Stimulated activated CD8-positive, alpha-beta memory T cell treated with anti-CD3 and anti-CD28 coated beads, Interleukin-2, amount 100 ng/mL, for 48 hours (primary cell): ENCODE data around the gene ANKRD29.
"Not testable (repeated sequence)": the region's sequence is repeated elsewhere in the genome, so short reads cannot be mapped to it uniquely, and the experiment has no call there.

Experiments
- DNase-seq, 2 donors: peaks; one replicate each; pipeline ENCODE4 v3.0.0-alpha.2; 2020; ENCODE audit warnings: low read depth in 2 of 2

ANKRD29 gene

DNA sequence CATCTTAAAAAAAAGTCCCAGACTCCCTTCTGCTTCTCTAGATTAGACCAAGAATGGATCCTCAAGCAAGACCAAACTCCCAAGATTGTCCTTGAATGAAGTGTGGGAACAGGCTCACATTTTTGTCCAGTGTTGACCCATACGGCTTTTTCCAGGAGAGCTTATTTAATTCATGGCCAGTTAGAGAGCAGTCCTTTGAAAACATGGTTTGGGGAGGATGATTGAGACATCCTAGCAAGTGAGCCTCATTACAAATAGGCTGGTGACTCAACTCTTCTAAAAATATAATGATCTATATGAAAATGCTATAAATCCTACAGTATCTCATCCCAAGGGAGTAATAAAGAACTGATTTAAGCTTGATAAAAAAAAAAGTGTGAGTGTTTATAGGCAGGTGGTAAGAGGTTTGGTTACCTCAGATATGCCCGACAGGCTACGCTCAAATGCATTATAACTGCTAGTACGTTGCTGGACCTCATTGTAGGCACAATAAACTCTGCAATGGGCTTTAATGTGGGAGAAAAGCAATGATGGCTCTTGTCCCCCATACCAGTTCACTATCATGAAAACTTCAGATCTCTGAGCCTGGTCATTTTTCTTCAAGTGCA lies 17.0 kb downstream of the ANKRD29 start:
- no peak for DNase-seq

GRCh38 chr18:23643815-23644490 lies 18.8 kb downstream of the ANKRD29 start:
- no peak for DNase-seq

DNA sequence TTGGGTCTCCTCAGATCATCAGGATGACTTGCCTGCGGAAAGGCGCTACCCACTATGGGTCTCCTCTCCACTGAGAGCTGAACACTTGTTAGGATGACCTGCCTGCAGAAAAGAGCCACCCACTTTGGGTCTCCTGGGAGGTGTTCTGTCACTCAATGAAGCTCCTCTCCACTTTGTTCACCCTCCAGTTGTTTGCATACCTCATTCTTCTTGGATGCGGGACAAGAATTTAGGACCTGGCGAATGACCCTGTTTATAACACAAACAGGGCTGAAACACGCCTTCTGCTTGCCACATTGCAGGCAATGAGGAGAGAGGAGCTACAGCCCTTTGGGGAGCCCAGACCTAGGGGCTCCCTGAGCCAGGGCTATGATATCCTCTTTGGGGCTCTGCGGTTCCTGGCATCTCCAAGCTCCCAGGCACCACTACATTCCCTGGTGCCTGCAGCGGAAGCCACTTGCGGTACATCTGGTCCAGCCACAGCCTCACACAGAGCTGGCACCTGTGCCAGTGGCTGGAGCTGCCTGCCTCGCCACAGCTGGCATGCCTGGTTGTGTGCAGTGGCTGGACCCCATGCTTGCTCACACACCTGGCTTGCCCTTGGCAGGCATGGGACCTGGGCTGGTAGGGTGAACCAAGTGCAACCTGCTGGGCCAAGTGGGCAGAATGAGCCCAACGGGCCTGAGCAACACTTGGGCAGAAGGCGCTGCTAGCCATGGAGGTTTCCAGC lies 20.6 kb downstream of the ANKRD29 start:
- no peak for DNase-seq

DNA sequence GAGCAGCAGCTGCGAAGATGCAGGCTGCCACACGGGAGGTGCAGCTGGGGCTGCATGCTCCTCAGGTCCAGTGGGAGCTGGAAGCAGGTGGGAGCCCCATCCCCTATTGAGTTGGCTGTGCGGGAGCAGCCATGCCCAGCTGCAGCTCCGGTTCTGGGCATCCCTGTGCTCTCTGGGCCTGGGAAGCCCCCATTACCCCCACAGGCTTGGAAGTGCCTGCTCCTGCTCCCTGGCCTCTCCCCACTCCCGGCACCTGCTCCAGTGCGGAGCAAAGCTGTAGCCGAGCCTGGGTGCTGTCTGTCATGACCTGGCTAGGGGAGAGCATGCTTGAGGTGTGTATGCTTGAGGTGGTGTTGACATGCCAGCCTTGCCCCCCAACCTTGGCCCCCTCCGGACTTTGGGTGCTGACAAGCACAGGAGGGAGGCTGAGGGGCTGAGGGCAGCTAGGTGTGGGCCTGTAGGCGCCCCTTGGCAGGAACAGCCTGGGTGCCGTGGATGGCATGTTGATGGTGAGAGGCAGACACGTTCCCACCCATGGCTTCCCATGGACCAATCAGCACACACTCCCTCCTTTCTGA lies 21.5 kb downstream of the ANKRD29 start:
- DNase-seq: no peak

DNA sequence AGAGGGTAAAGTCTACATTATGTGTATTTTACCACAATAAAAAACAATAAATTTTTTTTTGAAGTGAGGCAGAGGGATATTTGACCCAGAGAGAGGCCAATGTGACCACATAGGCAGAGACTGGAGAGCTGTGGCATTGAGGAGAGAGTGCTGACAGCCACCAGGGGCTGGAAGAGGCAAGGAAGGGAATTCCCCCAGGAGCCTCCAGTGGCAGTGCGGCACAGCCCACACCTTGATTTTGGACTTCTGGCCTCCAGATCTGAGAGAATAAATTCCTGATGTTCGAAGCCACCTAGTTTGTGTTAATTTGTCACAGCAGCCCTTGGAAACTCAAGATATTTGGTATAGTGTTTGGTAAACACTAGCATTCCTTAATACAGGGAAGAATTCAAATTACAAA lies 22.7 kb downstream of the ANKRD29 start:
- no peak for DNase-seq

DNA sequence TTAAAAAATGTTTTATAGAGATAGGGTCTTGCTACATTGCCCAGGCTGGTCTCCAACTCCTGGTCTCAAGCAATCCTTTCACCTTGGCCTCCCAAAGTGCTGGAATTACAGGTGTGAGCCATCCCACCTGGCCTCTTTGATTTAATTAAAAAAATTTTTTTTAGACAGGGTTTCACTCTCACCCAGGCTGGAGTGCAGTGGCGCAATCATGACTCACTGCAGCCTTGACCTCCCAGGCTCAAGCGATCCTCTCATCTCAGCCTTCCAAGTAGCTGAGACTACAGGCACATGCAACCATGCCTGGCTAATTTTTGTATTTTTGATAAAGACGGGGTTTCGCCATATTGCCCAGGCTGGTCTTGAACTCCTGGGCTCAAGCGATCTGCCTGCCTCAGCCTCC lies 26.3 kb downstream of the ANKRD29 start:
- DNase-seq: not testable (repeated sequence)

GRCh38 chr18:23636071-23636399 lies 26.7 kb downstream of the ANKRD29 start:
- no peak for DNase-seq

- DNase-seq: no peak
These were observed 27.2 kb downstream of the ANKRD29 start for GRCh38 chr18:23635283-23636070.

- no peak for DNase-seq
These were observed 28.0 kb downstream of the ANKRD29 start for GRCh38 chr18:23634692-23635091.

GRCh38 chr18:23632615-23633014 lies 30.1 kb downstream of the ANKRD29 start:
- DNase-seq: no peak

- DNase-seq: no peak
These were observed 31.0 kb downstream of the ANKRD29 start for GRCh38 chr18:23631746-23632145.

DNA sequence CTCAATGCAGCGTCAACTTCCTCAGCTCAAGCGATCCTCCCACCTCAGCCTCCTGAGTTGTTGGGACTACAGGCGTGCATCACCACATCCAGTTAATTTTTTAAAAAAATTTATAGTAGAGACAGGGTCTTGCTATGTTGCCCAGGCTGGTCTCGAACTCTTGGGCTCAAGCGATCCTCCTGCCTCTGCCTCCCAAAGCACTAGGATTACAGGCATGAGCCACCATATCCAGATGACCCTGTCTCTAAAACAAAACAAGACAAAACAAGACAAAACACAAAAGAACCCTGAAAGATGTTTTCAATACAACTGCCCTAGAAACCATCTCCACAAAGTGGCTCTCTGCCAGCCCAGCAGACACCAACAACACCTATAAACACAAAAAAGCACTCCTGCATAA lies 31.4 kb downstream of the ANKRD29 start:
- no peak for DNase-seq

DNA sequence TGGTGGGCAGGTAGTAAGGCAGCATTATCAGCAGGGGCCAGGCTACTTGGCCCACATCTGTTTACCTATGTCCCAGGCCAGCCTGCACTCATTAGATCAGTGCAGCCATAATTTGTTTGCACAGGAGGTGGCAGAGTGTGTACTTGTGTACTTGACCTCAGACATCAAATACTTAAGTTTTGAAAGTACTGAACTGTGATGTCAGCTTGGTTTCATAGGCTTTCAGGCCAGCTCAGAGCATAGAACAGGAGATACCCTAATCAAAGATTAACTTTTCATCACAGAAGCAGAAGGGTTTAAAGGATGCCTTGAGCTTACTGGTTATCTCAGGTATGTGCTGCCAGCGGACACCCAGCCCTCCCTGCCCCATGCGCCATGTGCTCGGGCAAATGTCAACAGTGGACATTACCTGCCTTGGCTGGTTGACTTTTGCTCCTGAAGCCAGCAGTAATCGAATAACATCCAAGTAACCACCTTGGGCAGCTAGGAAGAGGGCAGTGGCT lies 33.2 kb downstream of the ANKRD29 start:
- DNase-seq: no peak

- no peak for DNase-seq
These were observed 34.7 kb downstream of the ANKRD29 start for GRCh38 chr18:23627970-23628369.

DNA sequence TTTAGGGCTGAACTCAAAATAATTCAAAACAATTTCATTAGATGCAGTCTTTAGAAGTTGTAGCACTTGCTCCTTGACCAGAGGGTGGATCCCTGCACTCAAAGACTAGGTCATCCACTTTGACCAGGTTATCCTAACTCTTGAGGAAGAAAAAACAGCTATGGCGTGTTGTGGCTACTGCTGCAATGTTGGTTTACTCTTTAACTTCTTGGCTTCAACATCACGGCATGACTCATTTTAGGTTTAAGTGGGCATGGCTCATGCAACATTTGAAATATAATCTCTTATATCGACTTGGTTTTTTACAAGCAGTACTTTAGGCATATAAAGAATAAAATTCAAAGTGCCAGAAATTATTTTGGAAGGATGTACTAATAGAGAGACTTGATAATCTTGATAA lies 35.4 kb downstream of the ANKRD29 start:
- DNase-seq: no peak

- DNase-seq: no peak
These were observed 36.0 kb downstream of the ANKRD29 start for GRCh38 chr18:23626451-23627279.

- DNase-seq: no peak
These were observed 39.7 kb downstream of the ANKRD29 start for GRCh38 chr18:23623040-23623439.

DNA sequence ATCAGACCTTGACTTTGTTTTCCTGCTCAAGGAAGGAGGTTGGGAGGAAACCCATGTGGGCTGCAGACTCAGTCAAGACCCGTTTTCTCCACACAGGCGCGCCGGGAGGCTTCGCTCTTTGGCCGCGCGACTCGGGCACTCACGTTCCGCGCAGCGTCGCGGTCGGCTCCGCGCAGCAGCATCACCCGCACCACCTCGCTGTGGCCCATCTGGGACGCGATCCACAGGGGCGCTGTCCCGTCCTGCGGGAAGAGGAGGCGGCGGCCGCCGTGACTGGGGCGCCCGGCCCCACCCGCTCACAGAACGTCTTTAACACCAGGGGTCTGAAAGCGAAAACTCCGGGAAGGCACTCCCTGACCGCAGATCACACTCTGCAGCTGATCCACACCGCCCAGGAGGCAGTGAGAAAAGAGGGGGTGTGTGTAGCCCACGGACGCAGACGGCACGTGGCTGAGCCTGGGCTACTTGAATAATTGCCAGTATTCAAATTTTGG lies 43.3 kb downstream of the ANKRD29 start:
- no peak for DNase-seq

DNA sequence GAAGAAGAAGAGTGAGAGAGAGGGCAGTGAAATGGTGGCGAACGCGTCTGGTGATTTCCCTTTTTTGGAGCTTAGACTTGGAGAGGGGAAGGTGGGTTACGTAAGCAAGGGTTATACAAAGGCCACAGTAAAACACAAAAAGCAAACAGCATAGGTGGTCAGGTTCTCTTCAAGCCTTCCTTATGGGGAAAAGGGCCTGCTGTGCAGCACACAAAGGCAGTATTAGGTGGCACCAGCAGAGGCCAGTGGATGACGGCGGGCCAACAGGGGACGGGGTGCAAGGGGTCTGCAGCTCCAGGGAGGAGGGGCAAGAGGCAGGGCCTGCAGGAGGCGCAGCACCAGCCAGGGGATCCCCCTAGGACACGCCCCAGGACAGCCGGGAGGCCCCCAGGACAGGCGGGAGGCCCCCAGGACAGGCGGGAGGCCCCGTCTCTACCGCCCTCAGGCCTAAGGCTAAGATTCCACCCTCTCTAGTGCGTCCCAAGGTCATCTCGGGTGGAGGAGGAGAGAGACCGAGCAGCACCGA lies 43.8 kb downstream of the ANKRD29 start:
- no peak for DNase-seq

- no peak for DNase-seq
These were observed 45.2 kb downstream of the ANKRD29 start for GRCh38 chr18:23617412-23618014.
